Urothelium cell line (cell line): ENCODE data around the gene ELP4.
A peak's percentile ranks its signal among the peaks of the same experiment; 100 is the strongest.
"Not testable (repeated sequence)": the region's sequence is repeated elsewhere in the genome, so short reads cannot be mapped to it uniquely, and the experiment has no call there.

Experiments
- DNase-seq: peaks from one replicate; pipeline ENCODE4 v3.0.0; 2011; ENCODE audit warnings: low spot score, mixed read lengths
- FAIRE-seq: peaks from 2 replicates; lab custom pipeline; 2011; peaks lifted over from hg19 to GRCh38; lab: Jason Lieb, UNC

The ELP4 gene

DNA sequence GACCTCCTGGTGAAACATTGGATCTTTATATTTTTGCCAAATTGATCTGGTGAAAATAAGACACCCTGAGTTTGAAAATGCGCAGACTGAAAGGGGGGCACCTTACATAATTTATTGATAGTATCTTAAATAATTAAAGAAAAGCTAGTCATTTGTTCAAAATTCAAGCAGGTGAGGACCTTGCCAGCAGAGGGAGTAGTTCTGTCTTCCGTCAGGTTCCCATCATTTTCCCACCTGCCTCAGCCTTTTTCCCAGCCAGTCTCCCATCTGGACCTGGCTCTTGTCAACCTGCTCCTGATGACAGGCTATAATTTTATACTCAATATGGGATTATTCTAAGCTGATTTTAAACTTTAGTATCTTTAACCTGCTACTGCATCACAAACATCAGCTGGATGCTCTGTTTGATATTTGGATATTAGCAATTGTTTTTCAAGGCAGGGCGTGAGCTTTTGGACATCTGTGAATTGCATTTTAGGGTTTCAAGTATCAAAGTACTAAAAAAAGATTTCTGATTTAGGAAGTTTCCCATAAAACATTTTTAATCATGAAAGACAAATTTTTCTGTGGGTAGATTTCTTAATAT lies 132.0 kb downstream of the ELP4 start:
- DNase-seq = peak; percentile 25
- FAIRE-seq = no peak

DNA sequence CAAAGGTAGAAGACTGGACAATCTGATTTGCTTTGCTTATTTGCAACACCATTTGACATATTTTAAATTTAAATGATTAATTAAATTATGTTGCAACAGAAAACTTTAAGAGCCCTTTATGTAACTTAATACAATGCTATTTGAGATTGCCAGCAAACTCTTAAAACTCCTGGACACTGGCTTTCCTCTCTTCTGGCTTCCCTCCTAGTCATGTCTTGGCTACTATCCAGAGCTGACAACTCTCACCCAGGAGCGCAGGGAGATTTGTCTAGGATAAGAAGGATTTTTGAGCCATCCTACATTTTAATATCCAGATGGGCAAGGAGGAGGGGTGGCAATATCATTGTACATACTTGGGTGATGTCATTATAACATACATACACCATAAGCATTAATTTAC lies 134.3 kb downstream of the ELP4 start:
- DNase-seq = peak; percentile 32
- no peak for FAIRE-seq

DNA sequence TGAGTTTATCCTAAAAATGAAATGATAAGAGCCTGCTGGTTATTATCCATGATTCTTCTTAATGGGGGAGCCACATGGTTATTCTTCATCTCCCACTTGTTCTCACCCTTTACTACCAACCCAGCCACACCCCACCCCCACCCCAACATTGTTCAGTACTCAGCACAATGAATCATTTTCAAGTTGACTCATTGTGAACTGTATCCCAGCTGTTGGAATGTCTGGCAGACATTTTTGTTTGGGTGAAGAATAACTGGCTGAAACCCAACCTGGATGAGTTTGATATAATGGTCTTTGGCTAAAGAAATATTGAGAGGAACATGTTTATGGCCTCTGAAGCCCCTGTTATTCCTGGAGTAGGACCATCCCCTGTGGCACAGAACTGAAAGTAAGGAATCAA lies 136.2 kb downstream of the ELP4 start:
- DNase-seq (peak; percentile 63), FAIRE-seq (peak; percentile 79)

GRCh38 chr11:31646216-31646615 lies 136.6 kb downstream of the ELP4 start:
- DNase-seq (no peak), FAIRE-seq (no peak)

DNA sequence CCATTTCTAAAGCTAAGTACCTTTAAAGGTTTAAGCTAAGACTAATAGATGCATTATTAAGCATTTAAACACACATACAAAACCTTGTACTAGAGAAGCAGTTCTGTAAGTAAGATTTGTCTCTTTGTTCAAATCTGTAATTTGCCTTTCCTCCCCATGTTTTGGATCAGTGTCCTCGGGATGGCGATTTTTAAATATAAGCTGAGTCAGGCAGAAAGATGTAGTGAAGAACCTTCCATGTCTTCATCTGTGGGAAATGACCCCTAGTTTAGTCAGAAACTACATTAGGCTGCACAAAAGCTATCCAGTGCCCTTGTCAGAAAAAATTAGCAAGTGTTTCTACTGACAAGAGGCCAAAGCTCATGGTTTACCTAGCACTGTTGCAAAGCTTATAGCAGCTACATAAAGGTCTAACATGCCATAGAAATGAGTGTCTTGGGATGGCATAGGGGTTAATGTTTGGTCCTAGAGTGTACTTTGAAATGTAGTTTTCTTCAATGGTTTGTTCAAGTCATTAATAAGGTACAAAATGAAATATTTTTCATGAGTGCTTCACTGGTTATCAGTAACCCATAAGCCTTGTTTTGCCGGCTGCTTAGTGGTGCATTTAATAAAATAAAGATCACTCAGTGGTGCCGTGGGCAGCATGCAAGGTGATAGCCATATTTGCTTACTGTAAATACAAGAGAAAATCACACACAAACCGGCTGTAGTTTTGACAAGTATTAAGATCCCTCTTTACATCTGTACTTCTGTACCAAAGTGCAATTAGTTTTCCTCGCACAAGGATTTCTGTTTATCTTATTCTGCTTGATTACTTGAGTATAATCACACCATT lies 139.8 kb downstream of the ELP4 start:
- no peak for DNase-seq
- no peak for FAIRE-seq

GRCh38 chr11:31651208-31651607 lies 141.6 kb downstream of the ELP4 start:
- DNase-seq (no peak), FAIRE-seq (no peak)

DNA sequence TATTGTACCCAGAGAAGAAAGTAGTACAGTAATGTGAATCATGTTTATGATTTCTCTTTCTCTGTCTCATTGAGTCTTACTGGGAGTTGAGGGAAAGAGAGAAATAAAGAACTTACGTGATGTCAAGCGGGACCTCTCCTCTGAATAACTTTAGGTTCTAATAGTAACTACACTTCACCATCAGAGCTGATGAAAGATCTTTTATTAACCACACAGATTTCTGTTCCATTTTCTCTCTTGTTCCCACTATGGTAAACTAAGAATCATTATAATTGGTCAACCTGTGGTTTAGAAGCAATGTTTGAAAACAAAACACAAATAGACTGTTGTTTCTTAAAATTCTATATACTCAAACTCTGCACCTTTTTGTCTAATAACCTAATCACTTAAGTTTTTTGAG lies 142.3 kb downstream of the ELP4 start:
- FAIRE-seq (no peak), DNase-seq (no peak)

GRCh38 chr11:31652528-31652927 lies 143.0 kb downstream of the ELP4 start:
- FAIRE-seq = no peak
- no peak for DNase-seq

GRCh38 chr11:31655483-31655882 lies 145.9 kb downstream of the ELP4 start:
- DNase-seq (peak; percentile 65), FAIRE-seq (peak; percentile 42)

GRCh38 chr11:31656051-31656450 lies 146.5 kb downstream of the ELP4 start:
- FAIRE-seq = no peak
- no peak for DNase-seq

GRCh38 chr11:31657091-31657490 lies 147.5 kb downstream of the ELP4 start:
- DNase-seq (no peak), FAIRE-seq (no peak)

DNA sequence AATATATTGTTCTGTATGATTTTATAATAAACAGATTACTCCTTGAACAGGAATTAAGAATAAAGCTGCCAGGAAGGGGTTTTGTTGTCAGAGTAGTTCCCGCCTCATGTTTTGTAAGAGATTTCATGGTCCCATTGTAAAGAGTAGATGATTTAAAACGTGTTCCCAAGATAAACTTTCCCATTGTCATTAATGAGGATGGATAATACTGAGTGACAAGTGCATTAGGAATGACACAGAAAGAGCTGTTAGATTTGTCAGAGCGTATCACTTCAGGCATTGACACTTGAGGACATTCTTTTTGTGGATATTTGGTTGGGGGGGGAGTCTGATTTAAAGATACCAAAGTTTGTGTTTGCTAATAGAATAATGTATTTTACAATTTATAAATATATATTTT lies 154.6 kb downstream of the ELP4 start:
- FAIRE-seq (no peak), DNase-seq (no peak)

DNA sequence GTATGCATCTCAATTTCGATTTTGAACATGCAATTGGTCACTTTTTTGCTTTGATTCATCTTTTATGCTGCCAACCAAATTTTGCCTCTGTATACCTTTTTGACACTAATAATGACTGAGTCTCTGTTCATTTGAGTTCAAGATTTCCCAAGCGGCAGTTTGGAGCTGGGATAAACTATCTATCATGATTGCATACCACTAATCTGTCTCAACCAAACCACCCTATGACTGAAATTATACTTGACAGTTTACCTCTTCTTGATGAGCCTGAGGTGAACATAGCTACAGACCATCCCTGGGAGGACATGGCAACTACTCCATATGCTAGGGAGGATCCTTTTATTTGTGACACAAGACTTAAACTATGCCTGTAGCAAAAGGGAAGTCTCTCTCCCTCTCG lies 155.4 kb downstream of the ELP4 start:
- DNase-seq (no peak), FAIRE-seq (no peak)

DNA sequence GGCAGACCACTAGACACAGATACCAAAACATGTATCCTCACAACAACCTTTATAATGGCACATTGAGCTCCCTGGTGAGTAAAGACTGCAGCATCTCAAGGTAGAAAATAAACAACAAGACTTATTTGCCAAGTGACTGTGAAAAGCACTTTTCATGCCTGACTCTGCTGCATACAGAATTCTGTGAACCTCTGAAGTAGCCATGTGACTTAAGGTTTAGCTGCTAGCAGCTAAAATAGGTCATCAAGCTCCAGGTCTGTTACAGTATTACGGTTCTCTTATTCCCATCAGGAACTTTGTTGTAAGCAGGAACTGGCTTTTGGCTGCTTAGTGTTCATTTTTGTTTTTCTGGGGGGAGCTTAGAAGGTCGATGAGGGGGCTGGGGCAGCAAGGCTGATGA lies 162.1 kb downstream of the ELP4 start:
- no peak for DNase-seq
- FAIRE-seq = no peak

DNA sequence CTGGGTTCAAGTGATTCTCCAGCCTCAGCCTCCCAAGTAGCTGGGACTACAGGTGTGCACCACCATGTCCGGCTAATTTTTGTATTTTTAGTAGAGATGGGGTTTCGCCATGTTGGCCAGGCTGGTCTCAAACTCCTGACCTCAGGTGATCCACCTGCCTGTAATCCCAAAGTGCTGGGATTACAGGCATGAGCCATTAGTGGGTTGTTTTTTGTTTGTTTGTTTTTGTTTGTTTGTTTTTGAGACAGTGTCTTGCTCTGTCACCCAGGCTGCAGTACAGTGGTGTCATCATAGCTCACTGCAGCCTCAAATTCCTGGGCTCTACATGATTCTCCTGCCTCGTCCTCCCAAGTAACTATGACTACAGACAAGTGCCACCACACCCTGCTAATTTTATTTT lies 163.5 kb downstream of the ELP4 start:
- DNase-seq, FAIRE-seq: not testable (repeated sequence)

GRCh38 chr11:31676280-31676982 lies 166.9 kb downstream of the ELP4 start:
- FAIRE-seq (no peak), DNase-seq (no peak)

GRCh38 chr11:31680770-31681169 lies 171.2 kb downstream of the ELP4 start:
- FAIRE-seq = no peak
- DNase-seq = no peak

DNA sequence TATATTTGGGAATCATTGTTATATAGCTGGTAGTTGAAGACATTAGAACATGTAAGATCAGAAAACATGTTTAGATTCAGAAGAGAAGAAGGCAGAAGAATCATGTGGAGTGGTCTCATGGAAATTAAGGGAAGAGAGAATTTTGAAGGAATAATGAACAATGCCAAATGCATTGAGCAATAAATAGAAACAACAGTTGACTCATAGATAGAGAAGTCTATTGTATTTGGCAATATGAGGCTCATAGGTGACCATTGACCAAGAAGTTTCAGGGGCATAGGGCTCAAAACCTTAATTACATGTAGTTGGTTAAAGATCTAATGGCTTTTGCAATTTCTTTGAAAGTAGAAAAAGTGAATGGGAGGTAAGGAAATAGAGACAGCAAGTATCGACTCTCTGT lies 177.7 kb downstream of the ELP4 start:
- DNase-seq = no peak
- FAIRE-seq = no peak

- DNase-seq = no peak
- FAIRE-seq = no peak
Measured at GRCh38 chr11:31687861-31688260, 178.3 kb downstream of the ELP4 start.

DNA sequence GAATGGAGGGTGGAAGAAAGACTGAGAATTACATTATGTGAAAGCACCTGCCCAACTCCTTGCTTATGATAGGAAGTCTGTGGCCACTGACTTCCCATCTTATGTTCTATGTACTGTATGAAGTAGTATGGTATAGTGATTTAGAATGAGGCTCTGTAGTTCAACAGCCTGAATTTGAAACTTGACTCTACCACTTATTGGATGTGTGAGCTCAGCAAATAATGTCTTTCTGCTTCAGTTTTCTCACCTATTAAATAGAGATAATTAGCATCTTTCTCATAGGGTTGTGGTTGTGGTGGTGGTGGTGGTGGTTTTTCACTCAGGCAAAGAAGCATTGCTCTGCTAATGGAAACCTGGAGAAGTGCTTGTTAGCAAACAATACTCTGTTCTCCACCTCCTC lies 180.0 kb downstream of the ELP4 start:
- DNase-seq (no peak), FAIRE-seq (no peak)

GRCh38 chr11:31690041-31690440 lies 180.5 kb downstream of the ELP4 start:
- DNase-seq = no peak
- no peak for FAIRE-seq

- FAIRE-seq (no peak), DNase-seq (no peak)
Measured at GRCh38 chr11:31690516-31690915, 180.9 kb downstream of the ELP4 start.
